Brain pericyte (primary cell): Measurements from ENCODE around the gene HERC3.

Experiments
- DNase-seq: peaks from one replicate; pipeline ENCODE4 v3.0.0-alpha.2; 2012; ENCODE audit warnings: low read depth, low spot score

Gene HERC3

DNA sequence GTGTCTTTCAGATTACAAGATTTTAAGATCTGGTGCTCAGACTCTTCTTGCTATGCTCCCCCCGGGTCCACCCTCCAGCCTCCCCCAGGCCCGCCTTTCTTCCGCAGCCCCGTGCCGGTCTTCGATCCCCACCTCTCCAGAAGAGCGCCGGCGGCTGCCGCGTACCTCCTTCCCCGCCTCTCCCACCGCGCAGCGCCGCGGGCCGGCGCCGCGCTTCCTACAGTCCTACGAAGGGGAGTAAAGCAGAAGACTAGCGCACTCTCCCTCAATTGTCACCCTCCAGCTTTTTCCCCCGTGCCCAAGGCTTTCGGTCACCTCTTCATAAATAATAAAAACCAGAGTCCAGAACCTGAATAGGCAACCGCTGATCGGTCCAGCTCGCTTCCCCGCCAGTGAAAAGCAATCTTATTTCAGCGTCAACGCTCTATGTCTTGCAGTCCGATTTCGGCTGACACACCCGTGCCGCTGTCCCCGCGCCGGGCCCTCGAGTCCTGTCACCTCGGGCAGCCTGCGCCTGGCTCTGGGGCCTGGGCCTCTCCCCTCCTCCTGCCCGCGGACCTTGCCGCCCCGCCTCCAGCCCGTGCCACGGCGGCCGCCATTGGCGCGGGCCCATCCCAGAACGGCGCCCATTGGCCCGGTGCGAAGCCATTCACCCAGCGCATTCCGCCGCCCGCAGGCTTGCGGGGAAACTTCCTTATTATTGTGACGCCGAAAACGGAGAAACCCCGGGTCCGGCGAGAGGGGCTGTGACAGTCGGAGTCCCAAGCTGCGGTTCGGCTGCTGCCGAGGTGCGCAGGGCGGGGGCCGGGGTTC is at the start of gene HERC3:
TSS of gene HERC3 (plus strand) at position 694 of the 813 bp plus-strand sequence. CDS start 13,344 bp downstream, outside the sequence.
- DNase-seq: peak; percentile 66

DNA sequence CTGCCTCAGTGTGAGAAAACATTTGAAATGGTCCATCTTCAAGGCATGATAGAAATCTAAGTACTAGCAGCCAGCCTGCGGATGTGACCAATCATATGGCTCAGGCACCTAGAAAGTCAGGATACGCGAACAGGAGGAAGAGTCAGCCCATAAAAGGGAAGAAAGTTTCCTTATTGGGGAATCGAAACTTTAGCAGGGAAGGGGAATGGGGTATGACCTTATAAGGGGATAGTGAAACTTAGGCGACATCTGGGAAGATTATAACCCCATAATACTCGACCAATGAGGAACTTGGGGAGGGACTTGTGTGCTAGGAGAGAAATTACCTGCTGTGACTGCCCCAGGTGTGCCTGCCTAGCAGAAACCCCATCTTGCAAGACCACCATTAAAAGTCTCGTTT is 42.5 kb upstream of the HERC3 start:
- DNase-seq: no peak

DNA sequence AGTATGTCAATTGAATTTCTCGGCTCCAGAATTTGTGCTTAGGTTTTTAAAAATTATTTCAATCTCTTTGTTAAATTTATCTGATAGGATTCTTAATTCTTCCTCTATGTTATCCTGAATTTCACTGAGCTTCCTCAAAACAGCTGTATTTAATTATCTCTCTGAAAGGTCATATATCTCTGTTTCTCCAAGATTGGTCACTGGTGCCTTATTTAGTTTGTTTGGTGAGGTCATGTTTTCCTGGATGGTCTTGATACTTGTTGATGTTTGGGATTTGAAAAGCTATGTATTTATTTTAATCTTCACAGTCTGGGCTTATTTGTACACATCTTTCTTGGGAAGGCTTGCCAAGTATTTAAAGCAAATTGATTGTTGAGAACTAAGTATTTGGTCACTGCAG is 24.7 kb upstream of the HERC3 start:
- DNase-seq: no peak

GRCh38 chr4:88570001-88570400 is 22.3 kb upstream of the HERC3 start:
- DNase-seq: no peak

- no peak for DNase-seq
These were observed 18.9 kb upstream of the HERC3 start for GRCh38 chr4:88573276-88573980.

DNA sequence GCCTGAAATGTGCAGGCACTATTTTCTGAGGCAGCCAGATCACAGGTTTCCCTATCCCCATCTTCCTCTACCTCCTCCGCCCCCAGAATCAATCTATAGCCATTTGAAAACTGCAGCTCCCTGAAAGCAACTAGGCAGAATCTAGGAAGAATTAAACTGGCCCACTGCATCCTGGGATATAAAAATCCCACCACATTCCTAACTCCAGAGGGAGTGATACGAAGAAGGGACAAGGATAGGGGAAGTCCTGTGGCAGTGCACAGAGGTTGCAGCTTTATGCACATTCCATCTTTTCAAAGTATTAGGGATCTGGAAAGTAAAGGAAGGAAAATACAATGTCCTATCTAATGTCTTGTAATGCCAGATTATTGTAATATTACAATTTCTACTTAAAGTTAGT is 18.3 kb upstream of the HERC3 start:
- DNase-seq: no peak

DNA sequence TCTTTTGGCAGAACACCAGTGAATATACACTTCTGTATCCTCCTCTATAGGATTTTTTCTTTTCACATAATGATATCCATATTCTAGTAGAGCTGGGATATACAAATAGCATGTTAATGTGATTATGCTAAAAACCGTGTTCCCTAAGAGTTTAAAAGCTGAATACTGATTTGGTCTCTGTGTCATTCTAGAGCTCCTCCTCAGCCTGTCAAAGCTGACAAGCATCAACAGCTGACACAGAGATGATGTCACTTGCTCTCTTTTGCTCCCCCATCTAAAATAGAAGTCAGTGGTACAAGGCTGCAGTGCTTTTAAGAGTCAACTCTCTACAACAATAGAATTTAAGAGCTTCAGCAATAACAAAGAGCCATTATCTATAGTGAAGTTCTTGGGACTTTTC is 17.1 kb upstream of the HERC3 start:
- DNase-seq: no peak

DNA sequence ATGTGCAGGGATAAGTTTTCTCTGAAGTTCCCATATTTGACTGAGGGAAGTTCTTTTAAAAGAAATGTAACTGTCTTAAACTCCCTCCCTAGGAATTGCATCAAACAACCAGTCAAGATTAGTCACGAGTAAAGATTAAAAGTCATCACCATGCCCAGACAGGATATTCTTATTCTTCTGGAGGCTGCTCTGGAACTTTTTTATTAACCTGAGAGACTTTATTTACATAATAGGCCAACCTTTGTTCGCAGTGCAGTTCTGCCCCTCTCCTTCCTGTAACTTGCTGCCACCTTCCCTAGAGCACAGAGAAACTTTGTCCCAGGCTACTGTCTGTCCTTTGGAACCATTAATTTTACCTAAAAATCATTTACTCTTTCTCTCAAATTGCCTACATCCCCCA is 9.8 kb upstream of the HERC3 start:
- no peak for DNase-seq

GRCh38 chr4:88583631-88584470 is 8.4 kb upstream of the HERC3 start:
- DNase-seq: no peak

DNA sequence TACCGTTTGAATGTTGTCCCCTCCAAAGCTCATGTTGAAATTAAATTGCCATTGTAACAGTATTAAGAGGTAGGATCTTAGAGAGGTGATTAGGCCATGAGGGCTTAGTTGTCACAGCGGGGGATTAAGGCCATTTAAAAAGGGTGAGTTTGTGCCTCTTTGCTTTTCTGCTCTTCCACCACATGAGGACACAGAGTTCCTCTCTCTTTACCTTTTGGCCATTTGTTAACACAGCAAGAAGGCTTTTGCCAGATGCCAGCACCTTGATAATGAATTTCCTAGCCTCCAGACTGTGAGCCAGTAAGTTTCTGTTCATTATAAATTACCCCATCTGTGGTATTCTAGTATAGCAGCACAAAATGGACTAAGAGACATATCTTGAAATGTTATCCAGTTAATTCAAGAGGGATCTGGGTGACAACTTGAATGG is 7.8 kb upstream of the HERC3 start:
- no peak for DNase-seq

DNA sequence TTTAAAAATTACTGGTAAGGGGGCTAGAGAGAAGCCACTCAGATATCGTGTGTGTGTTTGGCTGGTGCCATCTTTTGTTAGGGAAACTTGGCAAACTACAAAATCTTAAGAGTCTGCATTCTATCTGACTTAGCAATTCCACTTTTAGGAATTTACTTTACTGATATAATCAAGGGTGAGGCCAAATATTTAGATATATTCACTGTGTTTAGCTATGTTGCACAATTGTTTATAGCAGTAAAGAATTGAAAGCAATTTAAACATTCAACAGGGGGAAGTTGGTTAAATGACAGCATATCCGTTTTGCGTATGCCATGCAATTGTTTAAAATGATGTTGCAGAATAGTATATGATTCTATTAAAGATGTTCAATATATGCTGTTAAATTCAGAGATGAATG is 6.4 kb upstream of the HERC3 start:
- DNase-seq: no peak

DNA sequence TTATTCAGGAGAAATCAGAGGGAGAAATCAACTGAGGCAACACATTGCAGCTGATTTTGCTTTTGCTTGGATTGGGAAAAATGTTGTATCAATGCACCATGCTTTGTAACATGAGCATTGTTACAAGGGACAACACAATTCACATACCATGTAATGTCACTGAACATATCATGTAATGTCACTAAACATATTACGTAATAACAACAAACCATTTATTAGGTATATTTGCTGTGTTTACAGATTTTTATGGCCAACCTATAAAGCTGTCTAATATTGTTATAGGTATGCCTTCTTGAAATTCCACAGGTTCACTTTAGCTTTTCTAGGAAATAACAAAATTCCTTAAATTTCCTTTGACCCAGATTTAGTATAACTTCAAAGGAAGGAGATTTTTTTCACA is 5.0 kb upstream of the HERC3 start:
- DNase-seq: no peak

DNA sequence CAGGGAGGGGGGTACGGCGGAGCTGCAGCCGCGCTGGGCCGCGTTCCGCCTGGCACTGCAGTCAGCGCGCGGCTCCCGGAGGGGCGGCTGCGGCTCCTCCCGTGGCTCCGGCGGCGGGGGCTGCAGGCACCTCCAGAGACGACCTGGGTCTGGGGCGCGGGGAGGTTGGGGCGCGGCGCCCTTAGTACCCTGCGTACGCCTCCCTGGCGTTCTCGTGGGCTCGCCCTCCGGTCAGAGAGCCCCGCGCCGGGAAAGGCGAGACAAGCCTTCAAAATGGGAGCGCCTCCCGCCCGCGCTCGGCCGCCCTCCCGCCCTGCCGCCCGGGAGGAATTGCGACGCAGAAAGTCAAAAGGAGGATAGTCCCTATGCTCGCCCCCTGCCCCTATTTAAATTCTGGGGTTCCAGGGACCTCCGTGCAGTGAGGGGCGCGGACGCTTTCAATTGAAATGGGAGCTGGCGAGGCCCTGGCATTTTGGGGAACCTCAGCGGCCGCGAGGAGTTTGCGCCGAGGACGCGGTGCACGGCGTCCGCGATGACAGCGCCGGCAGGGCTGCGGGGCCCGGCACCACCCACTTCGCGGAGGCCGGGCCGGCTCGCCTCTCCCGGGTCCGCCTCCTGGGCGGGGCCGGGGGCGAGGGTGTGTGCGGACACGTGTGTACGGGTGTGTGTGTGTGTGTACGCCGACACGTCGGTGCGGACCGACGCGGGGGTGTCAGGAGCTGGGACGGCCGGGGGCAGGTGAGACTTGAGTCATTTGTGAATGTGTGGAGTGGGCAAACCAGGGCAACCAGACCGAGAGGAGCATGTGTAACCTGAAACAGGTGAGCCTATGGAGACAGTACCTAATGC is 544 bp downstream of the HERC3 start:
- DNase-seq: no peak

DNA sequence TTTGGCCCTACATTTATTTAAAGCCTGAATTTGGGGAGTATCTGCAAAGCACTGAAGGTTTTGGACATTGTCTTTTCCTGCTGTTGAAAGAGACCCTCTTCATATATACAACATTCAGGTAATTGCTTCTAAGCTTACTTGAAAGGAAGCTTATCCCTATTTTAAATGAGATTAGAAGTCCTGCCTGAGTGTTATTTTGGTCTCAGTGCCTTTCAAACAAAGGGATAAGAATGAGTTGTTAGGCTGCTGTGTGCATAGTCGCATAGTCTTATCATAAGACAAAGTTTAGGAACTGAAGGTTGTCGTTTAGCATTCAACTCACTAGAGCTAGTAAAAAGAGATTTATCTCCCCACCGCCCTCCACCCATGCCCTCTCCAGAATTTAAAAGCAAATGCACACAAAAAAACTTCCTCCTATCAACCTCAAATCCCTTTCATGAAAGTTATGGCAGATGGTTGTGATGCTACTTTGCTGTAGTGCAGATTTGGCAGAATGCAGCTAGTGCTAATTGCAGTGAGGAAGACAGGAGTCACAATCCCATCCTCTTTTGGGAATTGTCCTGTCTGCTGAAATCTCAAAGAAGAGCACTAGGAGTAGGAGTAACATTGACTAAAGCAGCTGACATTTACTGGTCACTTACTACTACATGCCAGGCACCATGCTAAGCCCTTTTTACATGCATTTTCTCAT is 5.8 kb downstream of the HERC3 start:
- no peak for DNase-seq

GRCh38 chr4:88599298-88599697 is 7.0 kb downstream of the HERC3 start:
- DNase-seq: no peak

DNA sequence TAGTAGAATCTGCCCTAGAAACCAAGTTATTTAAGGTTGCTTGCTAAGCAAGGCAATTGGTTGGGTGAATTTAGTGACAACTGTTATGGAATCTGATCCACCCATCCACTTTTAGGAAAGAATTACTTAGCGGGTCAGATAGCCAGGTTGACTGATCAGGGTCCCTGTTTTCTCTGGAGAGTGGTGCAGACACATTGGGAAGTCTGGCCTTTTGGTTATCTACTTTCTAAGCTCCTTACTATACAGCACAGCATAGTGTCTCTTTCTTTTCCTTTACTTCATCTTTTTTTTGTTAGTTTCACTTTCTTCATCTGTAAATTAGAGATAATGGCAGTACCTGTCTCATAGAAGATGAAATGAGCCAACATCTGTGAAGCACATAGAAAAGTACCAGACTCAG is 7.4 kb downstream of the HERC3 start:
- DNase-seq: no peak

DNA sequence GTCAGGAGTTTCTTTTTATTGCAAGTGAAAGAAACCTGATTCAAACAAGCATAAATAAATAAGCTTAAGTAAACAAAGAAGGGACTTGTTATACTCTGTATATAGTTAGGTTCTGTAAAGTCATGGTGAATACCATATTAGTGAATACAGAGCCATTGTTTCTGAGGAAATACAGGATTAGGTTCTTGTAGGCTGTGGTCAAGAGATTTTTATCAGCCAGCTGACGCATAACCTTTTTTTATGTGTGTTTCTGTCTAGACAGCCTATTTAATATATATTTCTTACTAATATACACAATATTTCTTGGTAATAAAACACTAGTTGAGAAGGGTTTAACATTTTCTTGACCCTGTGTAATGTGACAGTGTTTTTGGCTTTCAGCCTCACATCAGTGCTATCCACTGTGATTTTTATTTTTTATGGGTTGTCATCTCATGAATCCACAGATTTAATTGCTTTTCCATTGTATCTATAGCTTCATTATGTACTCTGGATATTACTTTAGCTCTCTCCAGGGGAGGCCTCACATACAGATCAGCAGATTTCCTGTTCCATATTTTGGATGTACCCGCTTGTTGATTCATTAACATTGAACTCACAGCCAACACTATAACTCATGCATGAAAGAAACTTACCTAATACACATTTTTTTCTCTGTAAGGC is 8.0 kb downstream of the HERC3 start:
- no peak for DNase-seq

GRCh38 chr4:88604978-88605678 is 12.8 kb downstream of the HERC3 start:
- DNase-seq: no peak

DNA sequence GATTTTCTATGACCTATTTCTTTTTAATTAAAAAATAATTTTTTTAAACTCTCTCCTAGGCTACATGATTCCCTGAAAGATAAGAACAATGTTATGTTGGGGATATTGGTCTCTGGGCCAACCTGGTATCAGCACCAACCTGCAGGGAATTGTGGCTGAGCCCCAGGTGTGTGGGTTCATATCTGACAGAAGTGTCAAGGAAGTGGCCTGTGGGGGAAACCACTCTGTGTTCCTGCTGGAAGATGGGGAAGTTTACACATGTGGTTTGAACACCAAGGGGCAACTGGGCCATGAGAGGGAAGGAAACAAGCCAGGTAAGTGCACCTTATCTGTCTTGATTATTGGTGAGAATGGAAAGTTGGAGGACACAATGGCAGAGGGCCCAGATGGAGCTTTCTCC is 13.5 kb downstream of the HERC3 start:
- DNase-seq: no peak

- no peak for DNase-seq
These were observed 14.6 kb downstream of the HERC3 start for GRCh38 chr4:88606832-88607231.
